Heart left ventricle (tissue), 16 donors: ENCODE measurements around the gene KATNA1. TPM values are rescaled to one million over a fixed set of nuclear protein-coding genes. Genes with fewer than 3 reads are reported as not detected.

Source experiments
- ATAC-seq, 4 donors: fragments of 200-7000 bp; cut with Tn5 transposase; one replicate each; pipeline ENCODE4 v1.9.1; 2020 to 2022; ENCODE audit warnings: moderate library complexity in 4 of 4, mild to moderate bottlenecking in 3 of 4, moderate number of reproducible peaks in 1 of 4
- DNase-seq, 5 donors: peaks; one replicate each; pipeline ENCODE4 v3.0.0-alpha.2; 2020
- H3K27ac ChIP-seq, 12 donors: fragments of 200-600 bp; sonication (generic) in 4 of 12; one replicate each; pipeline versions ENCODE4 v1.5.0 to v1.8.0; 2016 to 2022; ENCODE audit warnings: mild to moderate bottlenecking in 2 of 12
- H3K27me3 ChIP-seq, 9 donors: fragments of 200-600 bp; sonication (generic) in 2 of 9; one replicate each; pipeline versions ENCODE4 v1.5.1 to v1.8.0; 2016 to 2022; ENCODE audit warnings: mild to moderate bottlenecking in 3 of 9
- H3K36me3 ChIP-seq, 9 donors: fragments of 200-600 bp; sonication (generic) in 2 of 9; one replicate each; pipeline versions ENCODE4 v1.5.0 to v1.8.0; 2018 to 2022; ENCODE audit warnings: mild to moderate bottlenecking in 2 of 9
- H3K4me1 ChIP-seq, 12 donors: fragments of 200-600 bp; sonication (generic) in 4 of 12; one replicate each; pipeline versions ENCODE4 v1.5.0 to v1.8.0; 2016 to 2022; ENCODE audit warnings: mild to moderate bottlenecking in 3 of 12
- H3K4me3 ChIP-seq, 12 donors: fragments of 200-600 bp; sonication (generic) in 4 of 12; one replicate each; pipeline versions ENCODE4 v1.5.0 to v1.8.0; 2017 to 2022; ENCODE audit warnings: mild to moderate bottlenecking in 9 of 12, moderate library complexity in 4 of 12
- H3K9me3 ChIP-seq, 12 donors: fragments of 200-600 bp; sonication (generic) in 4 of 12; one replicate each; pipeline versions ENCODE4 v1.5.0 to v1.8.0; 2016 to 2022; ENCODE audit warnings: mild to moderate bottlenecking in 1 of 12
- POLR2A ChIP-seq, 2 donors: fragments of 450-650 bp; IDR thresholded peaks; one replicate each; pipeline ENCODE4 v1.6.1; 2017; ENCODE audit warnings: antibody characterized with exemption in 2 of 2, mild to moderate bottlenecking in 2 of 2, moderate library complexity in 2 of 2
- WGBS, 4 donors: extraction: QIAGEN DNeasy Blood & Tissue Kit in 2 of 4; methylation state at CpG; one replicate each; pipeline versions ENCODE4 v1.1.5 to v1.1.7; 2013 to 2018; 5-methylcytosine and 5-hydroxymethylcytosine counted together
- intact Hi-C, 10 donors: fragments of 100-400 bp; cut with DNase I; formaldehyde crosslinking; loops; one replicate each; pipeline versions ENCODE4 v1.11.1 to v1.14.2; 2022
- polyA plus RNA-seq, 2 donors: library from polyadenylated mRNA; stranded (reverse); fragments of 200-250 nt; gene quantifications; one replicate each; pipeline ENCODE4 v1.2.3, GENCODE V29; 2013
- total RNA-seq, 9 donors: library from RNA; depleted of rRNA in 2 of 9; stranded (reverse); fragments of >200 nt in 2 of 9; fragmentation: NEBNext Ultra II Directional in 3 of 9; extraction: Animal tissue kit (Norgen Biotek cat#: 25700) in 3 of 9; gene quantifications; one replicate each; pipeline versions ENCODE4 v1.1.0 to v1.2.4, GENCODE V29; 2016 to 2023
- TF ChIP-seq, protein P1 (sequence below), 12 donors: fragments of 200-600 bp; sonication (generic) in 4 of 12; IDR thresholded peaks; one replicate each; pipeline versions ENCODE4 v1.5.0 to v1.8.0; 2018 to 2022; ENCODE audit warnings: antibody characterized with exemption in 12 of 12, mild to moderate bottlenecking in 5 of 12
- donor health status: ischemic (EF 13 %, LVEDD 7.1; RV severe dilation, severe dysfunction).
- donor health status: healthy with polysubstance abuse.
- donor health status: DM: no; HTN: yes; CAD: no.
- donor health status: DM: no; HTN: no; CAD: no.
- donor health status: ischemic (EF 25% LVEDD 6.9; RV normal size, moderate dysfunction).
- donor health status: ischemic (EF 25% LVEDD 5.7; RV mildly dilated, moderate dysfunction).
- donor health status: healthy.
- donor health status: DM: yes; HTN: yes; CAD: no.
- donor health status: ischemic (EF 35%, LVEDD 5.7; RV mildly dilated, moderate dysfunction).
- donor health status: nonischemic (EF 11% LVEDD 7.7; RV severe dilation, severe dysfunction).
- donor health status: DM: yes; HTN: yes; CAD: no.
- donor health status: PGD.
- donor health status: ischemic (EF 29% LVEDD 5.4; RV normal size, mild dysfunction).
- donor health status: nonischemic (EF 23%, LVEDD 6.1; RV moderate dilation, normal function).

Gene KATNA1
- total and polyA plus RNA-seq, 11 donors: 5.6 to 19.3 (median 12.6) TPM

- WGBS, 4 donors: 0 to 1% (median 1%) methylated on average over 30 to 59 of the region's 59 CpGs
- intact Hi-C loops: loop anchor here in 6 of 10 donors (1.0 to 10.0 kb wide), 7 partner anchors 19 to 362 kb away; partner anchors contain the start of genes LATS1 (in 3 of the 6), KATNA1 (in 2 of the 6), RAET1G (in 2 of the 6) and LRP11 (in 1 of the 6)
These were observed 82.7 kb downstream of the KATNA1 start, which contains the start of gene GINM1 for GRCh38 chr6:149565527-149566409. Gene GINM1, plus strand, starts transcription at chr6:149566375. Its CDS starts 40 bp downstream, at chr6:149566415.

DNA sequence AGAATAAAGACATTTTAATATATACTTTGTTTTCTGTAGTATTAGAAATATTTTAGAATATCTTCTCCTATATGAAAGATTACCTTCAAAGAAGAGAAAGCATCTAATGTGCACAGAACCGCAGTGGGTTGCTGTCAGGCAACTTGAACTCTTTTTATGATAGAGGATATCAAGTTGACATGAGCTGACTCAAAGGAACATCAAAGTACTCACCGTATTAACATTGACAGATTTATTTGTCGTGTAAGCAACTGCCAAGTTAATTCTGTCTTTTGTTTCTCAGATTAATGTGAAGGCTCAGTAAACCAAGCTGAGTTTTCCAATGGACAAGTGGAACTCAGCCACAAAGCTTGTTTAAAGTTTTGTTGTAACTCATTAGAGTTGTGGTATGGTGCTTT, 84.6 kb downstream of the KATNA1 start:
- WGBS, 4 donors: 79 to 86% (median 85%) methylated on average over 3 of the region's 3 CpGs
- Histone ChIP-seq H3K27ac (no peak overlapping the region), H3K27me3 (no peaks in the 10 kb centered on the region), H3K4me3 (no peak overlapping the region), H3K9me3 (no peaks in the 10 kb centered on the region), H3K4me1 (peaks cover 0 to 25% (median 9%) of the 10 kb centered on the region in 12 donors), H3K36me3 (no peaks in the 10 kb centered on the region)
- intact Hi-C loops: loop anchor here in 4 of 10 donors (10.0 kb wide), 3 partner anchors 81 to 361 kb away; partner anchors contain the start of genes RAET1G (in 2 of the 4), KATNA1 (in 1 of the 4) and LRP11 (in 1 of the 4)
- ATAC-seq: no peak
- no peak for DNase-seq
- TF ChIP-seq POLR2A (IDR thresholded peaks at IDR 0.05): no peak
- TF ChIP-seq, protein P1, sequence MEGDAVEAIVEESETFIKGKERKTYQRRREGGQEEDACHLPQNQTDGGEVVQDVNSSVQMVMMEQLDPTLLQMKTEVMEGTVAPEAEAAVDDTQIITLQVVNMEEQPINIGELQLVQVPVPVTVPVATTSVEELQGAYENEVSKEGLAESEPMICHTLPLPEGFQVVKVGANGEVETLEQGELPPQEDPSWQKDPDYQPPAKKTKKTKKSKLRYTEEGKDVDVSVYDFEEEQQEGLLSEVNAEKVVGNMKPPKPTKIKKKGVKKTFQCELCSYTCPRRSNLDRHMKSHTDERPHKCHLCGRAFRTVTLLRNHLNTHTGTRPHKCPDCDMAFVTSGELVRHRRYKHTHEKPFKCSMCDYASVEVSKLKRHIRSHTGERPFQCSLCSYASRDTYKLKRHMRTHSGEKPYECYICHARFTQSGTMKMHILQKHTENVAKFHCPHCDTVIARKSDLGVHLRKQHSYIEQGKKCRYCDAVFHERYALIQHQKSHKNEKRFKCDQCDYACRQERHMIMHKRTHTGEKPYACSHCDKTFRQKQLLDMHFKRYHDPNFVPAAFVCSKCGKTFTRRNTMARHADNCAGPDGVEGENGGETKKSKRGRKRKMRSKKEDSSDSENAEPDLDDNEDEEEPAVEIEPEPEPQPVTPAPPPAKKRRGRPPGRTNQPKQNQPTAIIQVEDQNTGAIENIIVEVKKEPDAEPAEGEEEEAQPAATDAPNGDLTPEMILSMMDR (IDR thresholded peaks at IDR 0.05): no peak

More at GRCh38 chr6:149565527-149566409, 82.7 kb downstream of the KATNA1 start, which contains the start of gene GINM1:
- Histone ChIP-seq H3K4me1 (peaks cover 0 to 25% (median 9%) of the 10 kb centered on the region in 12 donors), H3K4me3 (peak within 1 kb of the TSS; percentile 60 to 100 (median 90)), H3K27me3 (no peaks in the 10 kb centered on the region), H3K9me3 (no peaks in the 10 kb centered on the region), H3K27ac (peak within 1 kb of the TSS; percentile 72 to 97 (median 92)), H3K36me3 (no peaks in the 10 kb centered on the region)
- DNase-seq (peak; percentile 93 to 98 (median 94)), ATAC-seq (peak; percentile 95 to 98 (median 96))
- no peak for TF ChIP-seq POLR2A (IDR thresholded peaks at IDR 0.05)
- TF ChIP-seq, protein P1 (IDR thresholded peaks at IDR 0.05): peak; percentile 46 to 85 (median 58)

GRCh38 chr6:149563203-149563927, 85.1 kb downstream of the KATNA1 start:
- ATAC-seq (no peak), DNase-seq (no peak)
- no peak overlapping the region for H3K27ac ChIP-seq
- no peaks in the 10 kb centered on the region for H3K9me3 ChIP-seq
- H3K27me3 ChIP-seq: no peaks in the 10 kb centered on the region
- intact Hi-C loops: loop anchor here in 4 of 10 donors (10.0 kb wide), 3 partner anchors 81 to 361 kb away; partner anchors contain the start of genes RAET1G (in 2 of the 4), KATNA1 (in 1 of the 4) and LRP11 (in 1 of the 4)
- TF ChIP-seq POLR2A (IDR thresholded peaks at IDR 0.05): no peak
- TF ChIP-seq, protein P1 (IDR thresholded peaks at IDR 0.05): no peak
- 79 to 90% (median 82%) methylated on average over 5 of the region's 5 CpGs for WGBS, 4 donors
- peaks cover 0 to 24% (median 9%) of the 10 kb centered on the region in 12 donors for H3K4me1 ChIP-seq
- H3K4me3 ChIP-seq: no peak overlapping the region
- no peaks in the 10 kb centered on the region for H3K36me3 ChIP-seq
